Muscle layer of colon (tissue), 2 donors: ENCODE results near the gene MYL4.
"Not testable (repeated sequence)": the region's sequence is repeated elsewhere in the genome, so short reads cannot be mapped to it uniquely, and the experiment has no call there.

Experiments
- H3K27ac ChIP-seq: one replicate; pipeline ENCODE4 v1.7.0; 2013; ENCODE audit warnings: low read depth, mild to moderate bottlenecking, low read length, moderate library complexity
- H3K27me3 ChIP-seq, 2 donors: one replicate each; pipeline ENCODE4 v1.7.0; 2013; ENCODE audit warnings: low read length in 2 of 2, mild to moderate bottlenecking in 2 of 2; ENCODE audit not compliant: insufficient read depth in 2 of 2, control insufficient read depth in 1 of 2
- H3K36me3 ChIP-seq: one replicate; pipeline ENCODE4 v1.7.0; 2013; ENCODE audit warnings: mild to moderate bottlenecking, low read length; ENCODE audit not compliant: insufficient read depth
- H3K4me1 ChIP-seq: one replicate; pipeline ENCODE4 v1.7.0; 2013; ENCODE audit warnings: mild to moderate bottlenecking, low read length; ENCODE audit not compliant: insufficient read depth
- H3K4me3 ChIP-seq, 2 donors: one replicate each; pipeline ENCODE4 v1.7.0; 2013; ENCODE audit warnings: low read length in 2 of 2, low read depth in 1 of 2, mild to moderate bottlenecking in 1 of 2, moderate library complexity in 1 of 2
- H3K9ac ChIP-seq: one replicate; pipeline ENCODE4 v1.7.0; 2013; ENCODE audit warnings: low read length
- H3K9me3 ChIP-seq: one replicate; pipeline ENCODE4 v1.7.0; 2013; ENCODE audit warnings: mild to moderate bottlenecking, low read length
- donor health status: abdominal sarcoma.
- donor health status: Adenocarcinoma of cecum.

Gene MYL4

GRCh38 chr17:47267354-47267828, 58.2 kb downstream of the MYL4 start:
- no peaks in the 10 kb centered on the region for H3K9me3 ChIP-seq
- no peaks in the 10 kb centered on the region for H3K27me3 ChIP-seq
- no peak overlapping the region for H3K9ac ChIP-seq
- peaks cover 46% of the 10 kb centered on the region for H3K4me1 ChIP-seq
- no peak overlapping the region for H3K27ac ChIP-seq
- no peaks in the 10 kb centered on the region for H3K36me3 ChIP-seq
- H3K4me3 ChIP-seq, result no peak overlapping the region

- H3K27ac ChIP-seq, H3K9ac ChIP-seq, H3K36me3 ChIP-seq, H3K9me3 ChIP-seq, H3K27me3 ChIP-seq, H3K4me3 ChIP-seq: not testable (repeated sequence)
- H3K4me1 ChIP-seq, result peaks cover 47% of the 10 kb centered on the region
Measured at GRCh38 chr17:47268964-47269363, 59.8 kb downstream of the MYL4 start.

GRCh38 chr17:47269561-47270280, 60.6 kb downstream of the MYL4 start:
- peaks cover 49% of the 10 kb centered on the region for H3K4me1 ChIP-seq
- H3K27ac ChIP-seq, result peak overlapping the region; percentile 3
- not testable (repeated sequence) for H3K4me3 ChIP-seq, H3K9ac ChIP-seq, H3K9me3 ChIP-seq, H3K36me3 ChIP-seq, H3K27me3 ChIP-seq

GRCh38 chr17:47270946-47271705, 62.0 kb downstream of the MYL4 start:
- Histone ChIP-seq H3K27me3 (no peaks in the 10 kb centered on the region), H3K9ac (no peak overlapping the region), H3K4me1 (peaks cover 53% of the 10 kb centered on the region), H3K36me3 (no peaks in the 10 kb centered on the region), H3K4me3 (no peak overlapping the region), H3K9me3 (no peaks in the 10 kb centered on the region), H3K27ac (no peak overlapping the region)

- Histone ChIP-seq H3K9me3 (no peaks in the 10 kb centered on the region), H3K27ac (no peak overlapping the region), H3K4me1 (peaks cover 53% of the 10 kb centered on the region), H3K9ac (no peak overlapping the region), H3K27me3 (no peaks in the 10 kb centered on the region), H3K4me3 (no peak overlapping the region), H3K36me3 (no peaks in the 10 kb centered on the region)
Measured at GRCh38 chr17:47272491-47272890, 63.3 kb downstream of the MYL4 start.

- Histone ChIP-seq H3K4me3 (no peak overlapping the region), H3K9me3 (no peaks in the 10 kb centered on the region), H3K36me3 (no peaks in the 10 kb centered on the region), H3K27me3 (no peaks in the 10 kb centered on the region), H3K9ac (no peak overlapping the region), H3K27ac (peak overlapping the region; percentile 95), H3K4me1 (peaks cover 59% of the 10 kb centered on the region)
Measured at GRCh38 chr17:47273245-47273644, 64.1 kb downstream of the MYL4 start.
